Lower leg skin (tissue), 4 donors: ENCODE results near the gene TLCD2. TPM values are rescaled to one million over a fixed set of nuclear protein-coding genes. Genes with fewer than 3 reads are reported as not detected.

ENCODE experiments used
- DNase-seq, 2 donors: peaks; one replicate each; pipeline ENCODE4 v3.0.0-alpha.2; 2019; ENCODE audit warnings: low spot score in 2 of 2
- H3K4me3 ChIP-seq: fragments of 200-600 bp; sonication (generic); 2 replicates; pipeline ENCODE4 v1.5.1; 2017; ENCODE audit warnings: mild to moderate bottlenecking, low read depth; ENCODE audit not compliant: poor library complexity, severe bottlenecking
- POLR2A ChIP-seq, 2 donors: fragments of 450-650 bp; IDR thresholded peaks; one replicate each; pipeline ENCODE4 v1.6.1; 2016 to 2017; ENCODE audit warnings: antibody characterized with exemption in 2 of 2, mild to moderate bottlenecking in 1 of 2, moderate library complexity in 1 of 2
- WGBS, 2 donors: methylation state at CpG; one replicate each; pipeline ENCODE4 v1.1.5; 2018; 5-methylcytosine and 5-hydroxymethylcytosine counted together
- intact Hi-C: fragments of 100-400 bp; cut with DNase I; formaldehyde crosslinking; loops from one replicate; pipeline ENCODE4 v1.15.0; 2023; ENCODE audit warnings: low total_unique reads
- total RNA-seq, 4 donors: library from RNA; depleted of rRNA; stranded (reverse); fragments of >200 nt; gene quantifications; one replicate each; pipeline ENCODE4 v1.1.0, GENCODE V29; 2016
- TF ChIP-seq, protein P1 (sequence below), 3 donors: fragments of 450-650 bp; IDR thresholded peaks; one replicate each; pipeline ENCODE4 v1.5.1; 2016; ENCODE audit warnings: antibody characterized with exemption in 3 of 3, mild to moderate bottlenecking in 3 of 3, moderate library complexity in 2 of 3

The TLCD2 gene
- total RNA-seq, 4 donors from 2014 or later = 0.99 to 4.5 (median 2.8) TPM

- no peak for DNase-seq
- 70 to 73% methylated on average over 20 to 25 of the region's 25 CpGs for WGBS, 2 donors
- no peak overlapping the region for H3K4me3 ChIP-seq
Measured at GRCh38 chr17:1754430-1755112, 44.4 kb upstream of the TLCD2 start.

GRCh38 chr17:1753767-1754429 is 43.7 kb upstream of the TLCD2 start:
- TF ChIP-seq, protein P1, sequence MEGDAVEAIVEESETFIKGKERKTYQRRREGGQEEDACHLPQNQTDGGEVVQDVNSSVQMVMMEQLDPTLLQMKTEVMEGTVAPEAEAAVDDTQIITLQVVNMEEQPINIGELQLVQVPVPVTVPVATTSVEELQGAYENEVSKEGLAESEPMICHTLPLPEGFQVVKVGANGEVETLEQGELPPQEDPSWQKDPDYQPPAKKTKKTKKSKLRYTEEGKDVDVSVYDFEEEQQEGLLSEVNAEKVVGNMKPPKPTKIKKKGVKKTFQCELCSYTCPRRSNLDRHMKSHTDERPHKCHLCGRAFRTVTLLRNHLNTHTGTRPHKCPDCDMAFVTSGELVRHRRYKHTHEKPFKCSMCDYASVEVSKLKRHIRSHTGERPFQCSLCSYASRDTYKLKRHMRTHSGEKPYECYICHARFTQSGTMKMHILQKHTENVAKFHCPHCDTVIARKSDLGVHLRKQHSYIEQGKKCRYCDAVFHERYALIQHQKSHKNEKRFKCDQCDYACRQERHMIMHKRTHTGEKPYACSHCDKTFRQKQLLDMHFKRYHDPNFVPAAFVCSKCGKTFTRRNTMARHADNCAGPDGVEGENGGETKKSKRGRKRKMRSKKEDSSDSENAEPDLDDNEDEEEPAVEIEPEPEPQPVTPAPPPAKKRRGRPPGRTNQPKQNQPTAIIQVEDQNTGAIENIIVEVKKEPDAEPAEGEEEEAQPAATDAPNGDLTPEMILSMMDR (IDR thresholded peaks at IDR 0.05) = no peak
- TF ChIP-seq POLR2A (IDR thresholded peaks at IDR 0.05) = no peak
- no peak overlapping the region for H3K4me3 ChIP-seq
- 84 to 87% methylated on average over 19 to 23 of the region's 23 CpGs for WGBS, 2 donors
- no peak for DNase-seq
- intact Hi-C loops = no loop called here

More at GRCh38 chr17:1754430-1755112, 44.4 kb upstream of the TLCD2 start:
- TF ChIP-seq, protein P1 (IDR thresholded peaks at IDR 0.05) = no peak
- TF ChIP-seq POLR2A (IDR thresholded peaks at IDR 0.05) = no peak
- intact Hi-C loops = no loop called here

GRCh38 chr17:1752425-1753262 is 42.5 kb upstream of the TLCD2 start:
- 34 to 39% methylated on average over 16 to 18 of the region's 18 CpGs for WGBS, 2 donors
- TF ChIP-seq, protein P1 (IDR thresholded peaks at IDR 0.05) = no peak
- no peak for TF ChIP-seq POLR2A (IDR thresholded peaks at IDR 0.05)
- intact Hi-C loops = no loop called here

DNA sequence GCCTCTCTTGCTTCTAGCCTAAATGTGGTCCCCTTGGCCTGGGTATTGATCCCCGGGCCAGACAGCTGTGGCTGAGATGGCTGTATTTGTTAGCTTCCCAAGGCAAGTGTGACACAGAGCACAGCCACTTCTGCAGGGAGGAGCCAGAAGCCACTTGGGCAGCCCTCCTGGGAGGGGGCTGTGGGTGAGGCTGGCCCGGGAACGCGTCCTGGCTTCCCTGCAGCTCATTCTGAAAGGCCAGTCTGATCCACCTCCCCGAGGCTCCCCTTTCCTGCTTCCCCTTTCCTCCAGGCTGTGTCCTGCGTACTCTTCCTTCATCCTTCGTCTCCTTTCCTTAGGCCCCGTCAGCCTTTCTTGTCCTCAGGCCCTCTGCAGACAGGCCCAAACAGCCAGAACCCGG is 40.5 kb upstream of the TLCD2 start:
- no peak for TF ChIP-seq POLR2A (IDR thresholded peaks at IDR 0.05)
- TF ChIP-seq, protein P1 (IDR thresholded peaks at IDR 0.05) = no peak
- no peak overlapping the region for H3K4me3 ChIP-seq
- DNase-seq = no peak
- intact Hi-C loops = no loop called here
- 62 to 80% methylated on average over 9 of the region's 9 CpGs for WGBS, 2 donors

More at GRCh38 chr17:1752425-1753262, 42.5 kb upstream of the TLCD2 start:
- H3K4me3 ChIP-seq = no peak overlapping the region
- no peak for DNase-seq

GRCh38 chr17:1746975-1747543 is 36.9 kb upstream of the TLCD2 start:
- intact Hi-C loops = no loop called here
- peak; percentile 79 to 94 for DNase-seq
- H3K4me3 ChIP-seq = no peak overlapping the region
- WGBS, 2 donors = 20 to 58% methylated on average over 11 to 21 of the region's 22 CpGs
- TF ChIP-seq POLR2A (IDR thresholded peaks at IDR 0.05) = no peak
- TF ChIP-seq, protein P1 (IDR thresholded peaks at IDR 0.05) = no peak
